Panc1 (cell line): ENCODE measurements around the gene TMOD1. TPM values are rescaled to one million over a fixed set of nuclear protein-coding genes. Genes with fewer than 3 reads are reported as not detected.

ENCODE experiments used
- ATAC-seq: fragments of 200-7000 bp; cut with Tn5 transposase; 2 replicates; pipeline ENCODE4 v1.9.1; 2020; ENCODE audit warnings: mild to moderate bottlenecking, moderate library complexity
- BruUV-seq: library from RNA; stranded (reverse); fragments of 400-500 nt; replicated peaks from 2 replicates; lab custom pipeline; 2021; lab: Mats Ljungman, UMichigan
- CTCF ChIA-PET: fragments of 300-600 bp; sonication (Branson Sonifier 250); formaldehyde crosslinking; loops from one replicate; lab custom pipeline; 2022; ENCODE audit warnings: antibody characterized with exemption; lab: Charles Lee
- POLR2A ChIA-PET: fragments of 300-600 bp; sonication (Branson Sonifier 250); formaldehyde crosslinking; loops from one replicate; lab custom pipeline; 2022; ENCODE audit warnings: antibody characterized with exemption; lab: Charles Lee
- DNase-seq: peaks from one replicate; pipeline ENCODE4 v3.0.0-alpha.2; 2010; ENCODE audit warnings: low read depth, low spot score
- H3K27ac ChIP-seq: 2 replicates; pipeline ENCODE4 v1.5.1; 2011; ENCODE audit warnings: mild to moderate bottlenecking, low read length, inconsistent platforms
- H3K27me3 ChIP-seq: fragments of 200-500 bp; sonication (Bioruptor generic); 2 replicates; pipeline ENCODE4 v1.6.0; 2014; ENCODE audit warnings: low read length, inconsistent platforms; ENCODE audit not compliant: control insufficient read depth, insufficient read depth
- H3K36me3 ChIP-seq: fragments of 200-500 bp; sonication (Bioruptor generic); 2 replicates; pipeline ENCODE4 v1.5.1; 2014; ENCODE audit warnings: inconsistent platforms, mild to moderate bottlenecking, low read length, moderate library complexity; ENCODE audit not compliant: control insufficient read depth, insufficient read depth
- H3K4me1 ChIP-seq: 2 replicates; pipeline ENCODE4 v1.5.1; 2011; ENCODE audit warnings: inconsistent platforms, mild to moderate bottlenecking, low read length, moderate library complexity; ENCODE audit not compliant: control insufficient read depth, insufficient read depth
- H3K4me3 ChIP-seq, 2 experiments: 2 replicates each; pipeline ENCODE4 v1.5.1; 2011 to 2012; ENCODE audit warnings: low read depth in 2 of 2, low read length in 2 of 2, mild to moderate bottlenecking in 2 of 2, inconsistent platforms in 1 of 2, moderate library complexity in 1 of 2
- H3K9me3 ChIP-seq: fragments of 200-500 bp; sonication (Bioruptor generic); 2 replicates; pipeline ENCODE4 v1.5.1; 2014; ENCODE audit warnings: low read depth, mild to moderate bottlenecking, inconsistent platforms, low read length, moderate library complexity; ENCODE audit not compliant: control insufficient read depth, insufficient read depth
- CTCF ChIP-seq: fragments of 450-650 bp; IDR thresholded peaks from 2 replicates; pipeline ENCODE4 v1.5.1; 2017; ENCODE audit warnings: mild to moderate bottlenecking
- POLR2AphosphoS5 ChIP-seq: IDR thresholded peaks from 2 replicates; pipeline ENCODE4 v1.6.1; 2012; ENCODE audit warnings: mild to moderate bottlenecking, low read depth, low read length, moderate library complexity
- REST ChIP-seq, 2 experiments: IDR thresholded peaks; 2 replicates each; pipeline ENCODE4 v1.6.1; 2011 to 2012; ENCODE audit warnings: low read depth in 2 of 2, control low read depth in 1 of 2, low read length in 1 of 2, mild to moderate bottlenecking in 1 of 2, moderate library complexity in 1 of 2; ENCODE audit not compliant: insufficient read depth in 1 of 2
- SIN3A ChIP-seq: IDR thresholded peaks from 2 replicates; pipeline ENCODE4 v1.6.1; 2012; ENCODE audit warnings: low read depth, mild to moderate bottlenecking, low read length, moderate library complexity, borderline replicate concordance; ENCODE audit not compliant: insufficient read depth
- TCF7L2 ChIP-seq: IDR thresholded peaks from 2 replicates; pipeline ENCODE4 v1.6.1; 2011; ENCODE audit warnings: mild to moderate bottlenecking, low read depth, low read length, inconsistent platforms
- in situ Hi-C: cut with HindIII; loops from 2 replicates; pipeline ENCODE4 v1.10.0; 2016; ENCODE audit warnings: low sequenced_read_pairs, low pct_unique_long_range_greater_than_20kb
- intact Hi-C: fragments of 100-400 bp; cut with micrococcal nuclease; formaldehyde crosslinking; loops from one replicate; pipeline ENCODE4 v1.10.0; 2022; ENCODE audit not compliant: unreplicated experiment
- total RNA-seq: library from RNA; stranded (reverse); gene quantifications from one replicate; pipeline ENCODE4 v1.2.1, GENCODE V29; 2021; ENCODE audit not compliant: unreplicated experiment

The TMOD1 gene
- total RNA-seq, 1 experiment from 2014 or later: 1.4 TPM

GRCh38 chr9:97526895-97527575 is 25.6 kb downstream of the TMOD1 start:
- ChIA-PET POLR2A (no interaction called here), CTCF (no interaction called here)
- Histone ChIP-seq H3K4me1 (no peaks in the 10 kb centered on the region), H3K9me3 (no peaks in the 10 kb centered on the region), H3K36me3 (no peaks in the 10 kb centered on the region), H3K4me3 (no peak overlapping the region), H3K27me3 (no peaks in the 10 kb centered on the region), H3K27ac (no peak overlapping the region)
- no peak for ATAC-seq
- no peak for TF ChIP-seq CTCF
- no peak for TF ChIP-seq SIN3A
- no peak for TF ChIP-seq REST (IDR thresholded peaks at IDR 0.05; ENCODE audit: insufficient read depth in 1 of 2, low read depth in 2 of 2, low read length in 1 of 2)
- no peak for TF ChIP-seq TCF7L2
- no peak for TF ChIP-seq POLR2AphosphoS5
- intact Hi-C loops: no loop called here
- no peak for DNase-seq
- no TSS peak for BruUV-seq
- in situ Hi-C loops: no loop called here

- in situ Hi-C loops (no loop called here), intact Hi-C loops (no loop called here)
- POLR2A ChIA-PET: no interaction called here
- no TSS peak for BruUV-seq
- Histone ChIP-seq H3K27me3 (no peaks in the 10 kb centered on the region), H3K36me3 (no peaks in the 10 kb centered on the region), H3K27ac (no peak overlapping the region), H3K4me1 (no peaks in the 10 kb centered on the region), H3K9me3 (no peaks in the 10 kb centered on the region), H3K4me3 (no peak overlapping the region)
- no peak for TF ChIP-seq TCF7L2
- TF ChIP-seq REST (IDR thresholded peaks at IDR 0.05; ENCODE audit: insufficient read depth in 1 of 2, low read depth in 2 of 2, low read length in 1 of 2): no peak
- no peak for TF ChIP-seq CTCF
- ATAC-seq: no peak
- DNase-seq: no peak
- CTCF ChIA-PET: no interaction called here
Measured at GRCh38 chr9:97527626-97528528, 26.4 kb downstream of the TMOD1 start.
